Ureter (tissue), 1 donor: ENCODE measurements around the gene ARHGAP10. TPM values are rescaled to one million over a fixed set of nuclear protein-coding genes. Genes with fewer than 3 reads are reported as not detected.

Experiments
- total RNA-seq: library from RNA; stranded (reverse); gene quantifications from one replicate; pipeline ENCODE4 v1.2.4, GENCODE V29; 2023
- donor health status: DM: yes; HTN: yes; CAD: no.

The ARHGAP10 gene
- total RNA-seq, 1 donor from 2014 or later = 78.0 TPM

Other genes with a start within 250 kb of the ARHGAP10 start
- 29.4 TPM for gene TMEM184C, start 114.7 kb upstream of the ARHGAP10 start, total RNA-seq
- 18.0 TPM for gene PRMT9, start 47.9 kb upstream of the ARHGAP10 start, total RNA-seq